Measurements from ENCODE around the gene CEACAM7.

DNA sequence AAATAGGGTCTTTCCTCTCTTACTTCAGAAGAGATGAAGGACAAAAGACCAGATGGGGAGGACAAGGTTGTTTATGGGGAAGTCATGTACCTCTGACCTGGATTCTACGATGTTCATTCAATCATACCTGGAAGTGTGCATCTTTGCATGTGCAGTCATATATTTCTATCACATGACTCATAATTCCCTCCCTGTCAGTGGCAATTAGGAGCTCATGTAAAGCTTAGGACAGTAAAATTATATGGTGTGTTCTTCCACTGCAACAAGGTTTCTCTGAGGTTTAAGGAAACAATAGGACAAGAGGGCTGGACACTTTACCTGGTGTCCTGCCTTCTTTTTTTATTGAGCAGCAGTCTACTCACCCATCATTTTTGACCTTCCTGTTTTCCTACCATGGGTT, 19.8 kb downstream of the CEACAM7 start:
- TF ChIP-seq RAD21 (IDR thresholded peaks at IDR 0.05; ENCODE audit: low read depth) (no peak), CTCF (IDR thresholded peaks at IDR 0.05 in 2 of 3, conservative IDR thresholded peaks at IDR 0.05 in 1 of 3; ENCODE audit: borderline replicate concordance in 1 of 3, insufficient read depth in 1 of 3, low read depth in 2 of 3, low read length in 2 of 3) (no peak), EZH2 (IDR thresholded peaks at IDR 0.05) (no peak), POLR2A (IDR thresholded peaks at IDR 0.05; ENCODE audit: borderline replicate concordance, extremely low read depth, insufficient read depth, insufficient read length) (no peak), POLR2AphosphoS5 (IDR thresholded peaks at IDR 0.05; ENCODE audit: low read depth, low read length) (no peak), TCF7L2 (IDR thresholded peaks at IDR 0.05; ENCODE audit: borderline replicate concordance, extremely low read depth, insufficient read depth, insufficient read length) (no peak), JUND (IDR thresholded peaks at IDR 0.05) (no peak)
